ENCODE results near the gene PCDHGB6.
"Not testable (repeated sequence)": the region's sequence is repeated elsewhere in the genome, so short reads cannot be mapped to it uniquely, and the experiment has no call there.

PCDHGB6 gene

DNA sequence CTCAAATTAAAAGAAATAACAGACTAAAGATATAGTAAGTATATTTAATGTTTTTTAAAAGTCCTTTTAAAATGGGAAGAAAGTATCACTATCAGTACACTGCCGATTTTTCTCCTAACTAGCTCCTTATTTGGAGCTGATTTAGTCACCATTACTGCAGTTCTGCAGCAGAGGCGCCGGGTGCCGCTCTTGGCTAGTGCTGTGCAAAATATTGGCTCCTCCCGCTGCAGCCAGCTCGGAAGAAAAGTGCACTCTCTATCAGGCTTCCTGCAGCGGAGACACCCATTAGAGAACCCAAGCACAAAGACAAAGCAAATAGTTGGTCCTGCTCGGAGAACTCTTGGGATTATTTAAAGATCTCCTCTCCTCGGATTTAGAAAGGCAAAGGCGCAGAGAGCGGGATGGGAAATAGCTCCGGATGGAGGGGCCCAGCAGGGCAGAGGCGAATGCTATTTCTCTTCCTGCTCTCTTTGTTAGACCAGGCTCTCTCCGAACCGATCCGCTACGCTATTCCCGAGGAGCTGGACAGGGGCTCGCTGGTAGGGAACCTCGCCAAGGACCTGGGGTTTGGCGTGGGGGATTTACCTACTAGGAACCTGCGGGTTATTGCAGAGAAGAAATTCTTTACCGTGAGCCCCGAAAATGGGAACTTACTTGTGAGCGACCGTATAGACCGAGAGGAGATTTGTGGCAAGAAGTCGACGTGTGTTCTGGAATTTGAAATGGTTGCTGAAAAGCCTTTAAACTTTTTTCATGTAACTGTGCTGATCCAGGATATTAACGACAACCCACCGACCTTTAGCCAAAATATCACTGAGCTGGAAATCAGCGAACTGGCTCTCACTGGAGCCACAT, 37.6 kb upstream of the PCDHGB6 start, which contains the start of gene PCDHGB3:
TSS of gene PCDHGB3 (plus strand) at position 249 of the 855 bp plus-strand sequence. CDS start at position 402, 153 bp downstream.
- TF ChIP-seq, protein P1, sequence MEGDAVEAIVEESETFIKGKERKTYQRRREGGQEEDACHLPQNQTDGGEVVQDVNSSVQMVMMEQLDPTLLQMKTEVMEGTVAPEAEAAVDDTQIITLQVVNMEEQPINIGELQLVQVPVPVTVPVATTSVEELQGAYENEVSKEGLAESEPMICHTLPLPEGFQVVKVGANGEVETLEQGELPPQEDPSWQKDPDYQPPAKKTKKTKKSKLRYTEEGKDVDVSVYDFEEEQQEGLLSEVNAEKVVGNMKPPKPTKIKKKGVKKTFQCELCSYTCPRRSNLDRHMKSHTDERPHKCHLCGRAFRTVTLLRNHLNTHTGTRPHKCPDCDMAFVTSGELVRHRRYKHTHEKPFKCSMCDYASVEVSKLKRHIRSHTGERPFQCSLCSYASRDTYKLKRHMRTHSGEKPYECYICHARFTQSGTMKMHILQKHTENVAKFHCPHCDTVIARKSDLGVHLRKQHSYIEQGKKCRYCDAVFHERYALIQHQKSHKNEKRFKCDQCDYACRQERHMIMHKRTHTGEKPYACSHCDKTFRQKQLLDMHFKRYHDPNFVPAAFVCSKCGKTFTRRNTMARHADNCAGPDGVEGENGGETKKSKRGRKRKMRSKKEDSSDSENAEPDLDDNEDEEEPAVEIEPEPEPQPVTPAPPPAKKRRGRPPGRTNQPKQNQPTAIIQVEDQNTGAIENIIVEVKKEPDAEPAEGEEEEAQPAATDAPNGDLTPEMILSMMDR (IDR thresholded peaks at IDR 0.05; ENCODE audit: low read depth, low read length), result peak; percentile 53
- peak within 1 kb of the TSS; percentile 53 for H3K4me3 ChIP-seq (ENCODE audit: low read depth, low read length)

DNA sequence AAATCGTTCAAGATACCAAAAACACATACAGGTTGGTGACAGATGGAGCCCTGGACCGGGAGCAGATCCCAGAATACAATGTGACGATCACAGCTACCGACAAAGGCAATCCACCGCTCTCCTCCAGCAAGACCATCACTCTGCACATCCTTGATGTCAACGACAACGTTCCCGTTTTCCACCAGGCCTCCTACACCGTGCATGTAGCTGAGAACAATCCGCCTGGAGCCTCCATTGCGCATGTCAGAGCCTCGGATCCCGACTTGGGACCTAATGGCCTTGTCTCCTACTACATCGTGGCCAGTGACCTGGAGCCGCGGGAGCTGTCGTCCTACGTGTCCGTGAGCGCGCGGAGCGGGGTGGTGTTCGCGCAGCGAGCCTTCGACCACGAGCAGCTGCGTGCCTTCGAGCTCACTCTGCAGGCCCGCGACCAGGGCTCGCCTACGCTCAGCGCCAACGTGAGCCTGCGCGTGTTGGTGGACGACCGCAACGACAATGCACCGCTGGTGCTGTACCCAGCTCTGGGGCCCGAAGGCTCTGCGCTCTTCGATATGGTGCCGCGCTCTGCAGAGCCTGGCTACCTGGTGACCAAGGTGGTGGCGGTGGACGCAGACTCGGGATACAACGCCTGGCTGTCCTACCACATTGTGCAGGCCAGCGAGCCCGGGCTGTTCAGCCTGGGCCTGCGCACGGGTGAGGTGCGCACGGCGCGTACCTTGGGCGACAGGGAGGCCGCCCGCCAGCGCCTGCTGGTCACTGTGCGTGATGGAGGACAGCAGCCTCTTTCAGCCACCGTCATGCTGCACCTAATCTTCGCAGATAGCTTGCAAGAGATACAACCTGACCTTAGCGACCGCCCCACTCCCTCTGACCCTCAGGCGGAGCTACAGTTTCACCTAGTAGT, 36.0 kb upstream of the PCDHGB6 start:
- no peak overlapping the region for H3K4me3 ChIP-seq (ENCODE audit: low read depth, low read length)
- TF ChIP-seq, protein P1 (IDR thresholded peaks at IDR 0.05; ENCODE audit: low read depth, low read length), result no peak

DNA sequence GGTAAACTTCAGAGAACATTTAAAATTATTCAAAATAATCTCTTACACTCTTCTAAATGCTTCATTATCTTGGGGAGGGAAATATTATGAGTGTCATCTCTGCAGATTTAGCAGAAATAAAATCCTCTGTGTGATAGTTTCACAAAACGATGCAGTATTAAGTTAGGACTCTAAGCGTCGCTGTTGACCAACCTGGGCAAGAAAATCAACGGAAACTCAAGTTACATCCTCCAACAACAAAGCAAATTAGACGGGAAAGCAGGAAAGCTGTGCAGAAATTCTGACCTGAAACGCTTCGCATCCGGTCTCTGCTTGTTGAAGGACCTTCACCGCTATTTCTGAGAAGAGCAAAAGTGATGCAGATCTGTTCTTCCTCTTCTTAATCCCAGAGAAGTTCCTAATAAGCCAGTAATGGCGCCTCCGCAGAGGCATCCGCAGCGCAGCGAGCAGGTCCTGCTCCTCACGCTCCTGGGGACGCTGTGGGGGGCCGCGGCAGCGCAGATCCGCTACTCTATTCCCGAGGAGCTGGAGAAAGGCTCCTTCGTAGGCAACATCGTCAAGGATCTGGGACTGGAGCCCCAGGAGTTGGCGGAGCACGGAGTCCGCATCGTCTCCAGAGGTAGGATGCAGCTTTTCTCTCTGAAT, 34.0 kb upstream of the PCDHGB6 start, which contains the start of gene PCDHGA6:
TSS of gene PCDHGA6 (plus strand) at position 219 of the 645 bp plus-strand sequence. CDS start at position 412, 193 bp downstream.
- TF ChIP-seq, protein P1 (IDR thresholded peaks at IDR 0.05; ENCODE audit: low read depth, low read length), result peak; percentile 37; the same call in 1 of the 2 replicates
- H3K4me3 ChIP-seq (ENCODE audit: low read depth, low read length), result no peak within 1 kb of the TSS

DNA sequence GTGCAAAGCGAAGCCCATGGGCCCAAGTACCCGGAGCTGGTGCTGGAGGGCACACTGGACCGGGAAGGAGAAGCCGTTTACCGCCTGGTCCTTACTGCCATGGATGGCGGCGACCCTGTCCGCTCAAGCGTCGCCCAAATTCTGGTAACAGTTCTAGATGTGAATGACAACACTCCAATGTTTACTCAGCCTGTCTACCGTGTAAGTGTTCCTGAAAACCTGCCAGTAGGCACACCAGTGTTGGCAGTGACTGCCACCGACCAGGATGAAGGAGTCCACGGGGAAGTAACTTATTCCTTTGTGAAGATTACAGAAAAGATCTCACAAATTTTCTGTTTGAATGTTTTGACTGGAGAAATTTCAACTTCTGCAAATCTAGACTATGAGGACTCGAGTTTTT, 33.2 kb upstream of the PCDHGB6 start:
- TF ChIP-seq, protein P1 (IDR thresholded peaks at IDR 0.05; ENCODE audit: low read depth, low read length), result no peak
- H3K4me3 ChIP-seq (ENCODE audit: low read depth, low read length), result no peak overlapping the region

DNA sequence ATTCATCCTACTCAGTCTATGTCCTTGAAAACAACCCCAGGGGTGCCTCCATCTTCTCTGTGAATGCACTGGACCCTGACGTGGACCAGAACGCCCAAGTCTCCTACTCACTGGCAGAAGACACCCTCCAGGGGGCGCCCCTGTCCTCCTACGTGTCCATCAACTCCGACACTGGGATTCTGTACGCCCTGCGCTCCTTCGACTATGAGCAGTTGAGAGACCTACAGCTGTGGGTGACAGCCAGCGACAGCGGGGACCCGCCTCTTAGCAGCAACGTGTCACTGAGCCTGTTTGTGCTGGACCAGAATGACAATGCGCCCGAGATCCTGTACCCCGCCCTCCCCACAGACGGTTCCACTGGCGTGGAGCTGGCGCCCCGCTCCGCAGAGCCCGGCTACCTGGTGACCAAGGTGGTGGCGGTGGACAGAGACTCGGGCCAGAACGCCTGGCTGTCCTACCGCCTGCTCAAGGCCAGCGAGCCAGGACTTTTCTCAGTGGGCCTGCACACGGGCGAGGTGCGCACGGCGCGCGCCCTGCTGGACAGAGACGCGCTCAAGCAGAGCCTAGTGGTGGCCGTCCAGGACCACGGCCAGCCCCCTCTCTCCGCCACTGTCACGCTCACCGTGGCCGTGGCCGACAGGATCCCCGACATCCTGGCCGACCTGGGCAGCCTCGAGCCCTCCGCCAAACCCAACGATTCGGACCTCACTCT, 32.2 kb upstream of the PCDHGB6 start:
- not testable (repeated sequence) for H3K4me3 ChIP-seq (ENCODE audit: low read depth, low read length)

DNA sequence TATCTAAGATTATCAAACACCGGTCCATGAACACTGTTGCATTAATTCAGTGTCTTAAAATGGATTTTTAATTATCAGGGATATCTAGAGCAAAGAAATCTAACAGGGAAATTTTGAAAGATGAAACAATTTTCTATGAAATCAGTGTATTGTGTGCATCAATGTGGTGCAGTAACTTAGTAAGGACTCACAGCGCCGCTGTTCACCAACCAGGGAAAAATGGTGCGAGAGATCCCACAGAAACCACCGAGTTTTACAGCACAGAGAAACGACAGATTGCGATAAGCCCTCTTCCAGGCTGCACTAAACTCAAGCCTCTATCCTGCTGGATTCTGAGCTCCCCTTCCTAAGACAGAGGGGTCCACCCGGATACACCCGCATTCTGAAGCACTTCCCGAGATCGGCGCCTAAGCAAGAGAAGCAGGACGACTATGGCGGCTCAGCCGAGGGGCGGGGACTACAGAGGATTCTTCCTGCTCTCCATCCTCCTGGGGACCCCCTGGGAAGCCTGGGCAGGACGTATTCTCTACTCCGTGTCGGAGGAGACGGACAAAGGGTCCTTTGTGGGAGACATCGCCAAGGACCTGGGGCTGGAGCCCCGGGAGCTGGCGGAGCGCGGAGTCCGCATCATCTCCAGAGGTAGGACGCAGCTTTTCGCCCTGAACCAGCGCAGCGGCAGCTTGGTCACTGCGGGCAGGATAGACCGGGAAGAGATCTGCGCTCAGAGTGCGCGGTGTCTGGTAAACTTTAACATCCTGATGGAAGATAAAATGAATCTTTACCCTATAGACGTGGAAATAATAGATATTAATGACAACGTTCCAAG, 25.1 kb upstream of the PCDHGB6 start, which contains the start of gene PCDHGA7:
TSS of gene PCDHGA7 (plus strand) at position 274 of the 826 bp plus-strand sequence. CDS start at position 432, 158 bp downstream.
- peak within 1 kb of the TSS; percentile 53 for H3K4me3 ChIP-seq (ENCODE audit: low read depth, low read length)
- TF ChIP-seq, protein P1 (IDR thresholded peaks at IDR 0.05; ENCODE audit: low read depth, low read length), result peak; percentile 28; the same call in 1 of the 2 replicates
